ENCODE data around the gene ADARB2.

ADARB2 gene

DNA sequence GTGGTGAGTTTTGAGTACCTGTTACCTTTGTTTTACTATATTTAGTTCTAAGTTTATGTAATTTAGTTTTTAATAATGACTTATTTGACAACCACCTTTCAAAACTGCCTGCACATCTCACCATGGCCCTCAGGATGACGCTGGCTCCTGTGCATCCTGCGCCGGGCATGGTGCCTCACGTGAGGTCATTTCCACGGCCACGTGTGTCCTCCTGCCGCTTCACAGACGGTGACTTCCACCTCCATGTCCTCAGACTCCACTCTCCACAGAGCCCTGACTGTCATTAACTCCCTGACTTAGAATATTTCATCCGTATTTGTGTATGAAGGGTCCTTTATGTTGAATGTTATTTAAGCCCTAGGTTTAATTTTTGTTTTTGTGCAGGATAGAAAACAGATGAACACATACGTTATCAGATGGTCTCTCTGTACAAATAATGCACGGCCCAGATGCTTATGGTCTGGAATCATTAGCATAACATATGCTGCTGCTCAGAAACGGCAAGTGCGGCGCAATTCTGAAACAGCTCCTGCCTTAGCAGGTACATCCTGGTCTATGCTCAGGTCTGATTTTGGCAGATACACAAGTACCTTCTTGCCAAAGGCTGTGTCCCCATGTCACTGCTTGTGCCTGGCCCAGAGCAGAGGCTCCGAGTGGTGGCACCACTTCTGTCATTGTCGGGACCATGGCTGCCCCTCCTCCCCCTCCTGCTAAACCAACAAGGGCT, 525.3 kb downstream of the ADARB2 start:
- no peak for TF ChIP-seq ZFX (IDR thresholded peaks at IDR 0.05; ENCODE audit: borderline replicate concordance)
- TF ChIP-seq CTCF (IDR thresholded peaks at IDR 0.05) = no peak

DNA sequence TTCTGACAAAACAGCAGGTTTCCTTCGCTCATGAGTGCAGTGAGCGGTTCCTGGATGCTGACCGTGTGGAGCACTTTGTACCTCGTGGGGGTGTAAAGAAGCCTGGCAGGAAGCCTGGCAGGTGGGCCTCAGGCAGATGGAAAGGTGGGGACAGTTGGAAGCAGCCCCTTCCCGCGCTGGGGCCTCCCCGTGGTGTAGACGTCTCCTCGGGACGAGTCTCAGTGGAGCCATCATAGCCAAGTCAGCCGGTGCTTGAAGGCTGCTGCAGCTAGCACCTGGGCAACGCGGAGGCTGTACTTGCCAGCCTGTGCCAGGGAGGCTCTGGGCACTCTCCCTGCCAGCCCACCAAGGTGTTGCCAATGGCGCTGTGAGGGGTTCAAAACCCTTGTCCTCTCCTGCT, 526.7 kb downstream of the ADARB2 start:
- H3K27ac ChIP-seq = no peak overlapping the region
- no peak for TF ChIP-seq ZFX (IDR thresholded peaks at IDR 0.05; ENCODE audit: borderline replicate concordance)
- TF ChIP-seq CTCF (IDR thresholded peaks at IDR 0.05) = no peak

More for the DNA sequence above, 525.3 kb downstream of the ADARB2 start:
- no peak overlapping the region for H3K27ac ChIP-seq

GRCh38 chr10:1209355-1209979, 527.9 kb downstream of the ADARB2 start:
- H3K27ac ChIP-seq = no peak overlapping the region
- TF ChIP-seq ZFX (IDR thresholded peaks at IDR 0.05; ENCODE audit: borderline replicate concordance) (no peak), CTCF (IDR thresholded peaks at IDR 0.05) (no peak)

DNA sequence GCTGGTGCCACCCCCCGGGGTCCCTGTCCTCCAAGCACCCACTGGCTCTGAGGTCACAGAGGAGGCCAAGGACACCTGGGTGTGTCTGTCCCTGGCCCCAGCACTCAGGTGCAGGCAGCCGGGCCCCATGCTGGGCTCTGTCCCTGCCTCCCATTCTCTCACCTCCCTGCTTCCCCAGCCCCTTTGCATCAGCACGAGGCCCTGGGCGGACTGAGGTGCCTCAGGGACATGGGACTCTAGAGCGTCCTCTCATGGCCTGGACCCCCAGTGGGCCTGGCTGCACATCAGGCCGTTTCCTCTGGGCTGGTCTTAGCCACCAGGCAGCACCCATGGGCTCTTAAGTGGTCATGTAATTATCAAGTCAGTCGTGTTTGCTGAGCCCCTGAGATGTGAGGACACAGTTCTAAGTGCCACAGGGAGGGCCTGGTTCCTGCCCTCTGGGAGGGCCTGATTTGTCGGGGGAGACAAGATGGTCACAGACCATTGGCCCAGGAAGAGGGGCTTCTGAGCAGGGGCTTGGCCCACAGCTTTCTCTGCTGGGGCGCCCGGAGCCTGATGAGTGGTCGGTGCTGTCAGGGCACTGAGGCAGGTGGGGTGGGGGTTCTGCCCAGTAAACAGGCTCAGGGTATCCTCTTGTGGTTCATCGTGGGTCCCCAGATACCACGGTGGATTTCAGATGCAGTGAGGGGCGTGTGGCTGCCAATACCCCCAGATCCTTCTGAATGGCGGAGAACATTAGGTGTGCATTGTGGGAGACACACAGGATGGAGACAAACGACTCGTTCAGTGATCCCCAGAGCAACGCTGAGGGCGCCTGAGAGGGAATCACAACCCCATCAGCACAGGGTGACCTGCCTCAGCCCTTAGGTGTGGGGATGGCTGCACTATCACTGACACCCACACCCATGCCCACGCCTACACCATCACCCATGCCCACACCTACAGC, 528.7 kb downstream of the ADARB2 start:
- H3K27ac ChIP-seq = no peak overlapping the region
- no peak for TF ChIP-seq ZFX (IDR thresholded peaks at IDR 0.05; ENCODE audit: borderline replicate concordance)
- no peak for TF ChIP-seq CTCF (IDR thresholded peaks at IDR 0.05)

GRCh38 chr10:1206601-1207000, 530.7 kb downstream of the ADARB2 start:
- H3K27ac ChIP-seq = no peak overlapping the region
- TF ChIP-seq ZFX (IDR thresholded peaks at IDR 0.05; ENCODE audit: borderline replicate concordance) = no peak
- no peak for TF ChIP-seq CTCF (IDR thresholded peaks at IDR 0.05)

DNA sequence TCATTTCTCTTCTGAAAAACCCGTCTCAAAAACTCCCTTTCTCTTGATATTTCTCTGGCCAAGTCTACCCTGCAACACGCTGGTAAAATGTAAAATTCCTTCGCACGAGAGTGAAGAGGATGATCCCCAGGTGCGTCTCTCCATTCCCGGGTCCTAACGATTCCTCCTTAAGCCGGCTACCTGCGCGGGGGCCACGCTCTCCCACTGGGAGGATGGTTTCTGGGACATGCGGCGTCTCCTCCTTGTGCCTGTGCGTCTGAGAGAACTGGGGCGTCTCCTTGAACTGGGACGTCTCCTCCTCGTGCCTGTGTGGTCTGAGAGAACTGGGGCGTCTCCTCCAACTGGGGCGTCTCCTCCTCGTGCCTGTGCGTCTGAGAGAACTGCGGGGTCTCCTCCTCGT, 531.2 kb downstream of the ADARB2 start:
- H3K27ac ChIP-seq = no peak overlapping the region
- TF ChIP-seq CTCF (IDR thresholded peaks at IDR 0.05) (no peak), ZFX (IDR thresholded peaks at IDR 0.05; ENCODE audit: borderline replicate concordance) (no peak)
